HuH-7.5 (cell line): ENCODE data around the gene TGFA.

Source experiments
- DNase-seq: peaks from one replicate; pipeline ENCODE4 v3.0.0; 2011; ENCODE audit warnings: low spot score

Gene TGFA

DNA sequence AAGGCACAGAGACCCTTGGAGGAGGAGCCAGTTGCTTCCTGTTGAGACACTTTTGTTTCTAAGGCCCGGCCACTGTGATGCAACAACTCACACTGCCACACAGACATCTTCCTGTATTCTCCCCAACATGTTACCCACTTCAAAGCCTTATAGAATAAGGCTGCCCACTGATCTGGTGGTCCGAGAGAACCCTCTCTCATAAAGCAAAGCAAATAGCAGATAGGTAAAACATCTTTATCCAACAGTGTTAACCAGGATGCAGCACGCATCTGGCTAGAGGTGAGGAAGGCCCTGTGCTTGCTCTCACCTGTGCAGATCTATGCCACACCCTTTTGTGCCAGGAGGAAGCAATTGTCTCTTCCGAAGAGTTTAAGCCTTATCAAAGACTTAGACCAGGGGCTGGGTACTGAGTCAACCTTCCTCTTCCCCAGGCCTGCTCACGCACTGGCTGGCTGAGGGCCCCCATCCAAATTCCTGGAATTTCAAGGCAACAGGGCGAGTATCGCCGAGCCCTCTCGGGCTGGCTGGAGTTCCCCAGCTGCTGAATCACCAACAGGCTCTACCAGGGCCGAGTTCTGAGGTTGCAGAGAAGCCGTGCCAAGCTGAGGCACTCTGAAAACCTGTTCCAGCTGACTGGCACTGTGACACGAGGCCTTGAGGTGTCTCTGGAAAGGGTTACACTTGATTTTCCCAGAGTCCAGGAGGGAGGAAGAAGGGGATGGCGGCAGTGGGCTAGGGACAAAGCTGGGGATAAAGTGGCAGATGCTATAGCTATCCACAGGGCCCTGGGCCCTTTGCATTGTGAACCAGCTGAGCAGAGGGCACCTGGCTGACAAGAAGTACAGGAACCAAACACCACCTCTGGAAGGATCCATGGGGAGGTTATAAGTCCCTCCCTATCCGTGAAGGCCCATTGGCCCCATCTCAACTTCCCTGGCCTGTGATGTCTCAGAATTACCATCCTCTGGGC lies 29.3 kb downstream of the TGFA start:
- no peak for DNase-seq

DNA sequence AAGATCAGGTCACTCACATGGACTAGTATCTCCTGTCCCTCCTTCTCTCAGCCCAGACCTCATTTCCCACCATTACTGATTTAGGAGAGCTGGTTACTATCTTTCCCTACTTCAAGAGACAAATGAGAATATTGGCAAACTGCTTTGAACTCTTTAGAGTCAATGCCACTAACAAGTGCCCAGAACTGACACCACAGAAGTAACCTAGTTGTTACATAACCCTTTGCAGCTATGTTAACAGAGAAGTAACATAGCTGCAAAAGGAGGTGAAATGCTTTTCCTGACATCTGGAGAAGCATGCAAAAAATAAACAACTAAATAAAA lies 30.0 kb downstream of the TGFA start:
- DNase-seq = no peak

DNA sequence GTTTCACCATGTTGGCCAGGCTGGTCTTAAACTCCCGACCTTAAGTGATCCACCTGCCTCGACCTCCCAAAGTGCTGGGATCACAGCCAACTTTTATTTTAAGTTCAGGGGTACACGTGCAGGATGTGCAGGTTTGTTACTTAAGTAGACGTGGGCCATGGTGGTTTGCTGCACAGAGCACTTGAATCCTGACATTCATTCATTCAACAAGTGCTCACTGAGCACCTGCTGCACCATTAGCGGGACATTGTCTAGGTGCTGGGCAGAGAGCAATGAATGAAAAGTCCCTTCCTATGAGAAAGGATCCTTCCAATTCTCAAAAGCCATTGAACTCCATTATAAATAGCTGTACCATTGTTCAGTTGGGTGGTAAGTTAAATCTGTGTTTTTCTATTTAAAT lies 31.0 kb downstream of the TGFA start:
- DNase-seq = no peak

DNA sequence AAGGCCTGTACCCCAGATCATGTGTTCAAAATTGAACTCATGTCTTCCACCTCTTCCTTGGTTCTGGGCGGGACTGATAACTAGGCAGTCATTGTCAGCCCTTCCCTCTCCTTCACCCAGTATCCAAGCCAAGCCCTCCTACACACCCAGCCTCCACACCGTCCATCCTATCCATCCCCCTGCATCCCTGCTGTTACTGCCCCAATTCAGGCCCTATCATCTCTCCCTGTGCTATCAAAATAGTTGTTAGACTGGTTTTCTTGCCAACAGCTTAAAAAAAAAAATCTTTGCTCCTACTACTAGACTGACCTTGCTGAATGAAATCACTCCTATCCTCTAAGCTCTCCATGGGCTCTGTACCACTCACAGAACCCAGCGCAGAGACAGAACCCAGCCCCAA lies 32.8 kb downstream of the TGFA start:
- DNase-seq = no peak

DNA sequence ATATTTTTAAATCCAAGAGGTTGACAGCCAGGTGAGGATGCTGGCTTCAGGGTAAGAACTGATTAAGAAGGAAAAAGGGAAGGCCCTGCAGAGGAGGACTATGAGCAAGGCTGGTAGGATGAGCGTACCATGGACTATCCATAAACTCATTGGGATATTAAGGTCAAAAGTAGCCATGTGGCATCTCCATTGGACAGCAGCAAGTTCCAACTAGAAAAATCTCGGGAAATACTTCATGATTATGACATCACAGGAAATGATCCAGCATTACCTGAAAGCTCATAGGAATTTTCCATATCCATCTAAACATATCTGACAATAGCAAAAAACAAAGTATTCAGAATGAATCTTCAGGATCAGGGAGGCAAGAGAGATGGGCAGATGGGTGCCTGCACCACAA lies 34.2 kb downstream of the TGFA start:
- DNase-seq = no peak

DNA sequence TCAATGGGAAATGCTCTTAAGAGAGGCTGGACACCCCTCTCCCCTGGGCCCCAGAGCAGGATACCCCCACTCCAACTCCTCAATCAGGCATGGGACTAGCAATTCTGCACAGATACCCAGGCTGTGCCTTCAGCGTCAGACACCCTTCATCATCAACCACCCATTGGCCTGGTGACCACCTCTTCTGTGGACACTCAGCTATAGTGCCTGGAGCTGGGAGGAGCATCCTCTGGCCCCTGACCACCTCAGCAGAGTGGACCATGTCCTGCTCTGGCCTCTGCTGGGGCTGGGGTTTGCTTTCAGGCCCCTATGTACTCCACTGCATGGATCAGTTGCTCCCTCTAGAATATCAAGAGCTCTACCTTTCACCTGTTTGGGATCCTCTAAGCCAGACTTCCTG lies 35.1 kb downstream of the TGFA start:
- DNase-seq = no peak

GRCh38 chr2:70517804-70518203 lies 35.8 kb downstream of the TGFA start:
- no peak for DNase-seq

GRCh38 chr2:70516596-70516995 lies 37.0 kb downstream of the TGFA start:
- DNase-seq = no peak

DNA sequence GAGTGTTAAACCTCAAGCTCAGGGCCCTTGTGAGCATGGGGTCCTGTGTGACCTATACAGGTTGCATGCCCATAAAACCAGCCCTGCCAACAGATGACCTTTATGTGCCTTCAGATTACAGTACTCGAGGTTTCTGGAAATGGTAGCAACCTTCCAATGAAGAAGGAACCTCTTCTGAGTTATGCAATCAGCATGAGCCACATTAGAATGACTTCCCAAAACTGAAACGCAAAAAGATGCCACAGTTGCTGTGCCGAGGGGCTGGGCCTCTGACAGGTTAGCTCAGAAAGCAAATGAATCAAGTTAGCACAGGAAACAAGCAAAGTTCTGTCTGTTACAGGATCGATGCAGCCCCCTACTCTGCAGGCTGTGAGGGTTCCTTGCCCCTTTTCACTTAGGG lies 37.7 kb downstream of the TGFA start:
- no peak for DNase-seq

- DNase-seq = no peak
These were observed 39.0 kb downstream of the TGFA start for GRCh38 chr2:70514612-70515055.

DNA sequence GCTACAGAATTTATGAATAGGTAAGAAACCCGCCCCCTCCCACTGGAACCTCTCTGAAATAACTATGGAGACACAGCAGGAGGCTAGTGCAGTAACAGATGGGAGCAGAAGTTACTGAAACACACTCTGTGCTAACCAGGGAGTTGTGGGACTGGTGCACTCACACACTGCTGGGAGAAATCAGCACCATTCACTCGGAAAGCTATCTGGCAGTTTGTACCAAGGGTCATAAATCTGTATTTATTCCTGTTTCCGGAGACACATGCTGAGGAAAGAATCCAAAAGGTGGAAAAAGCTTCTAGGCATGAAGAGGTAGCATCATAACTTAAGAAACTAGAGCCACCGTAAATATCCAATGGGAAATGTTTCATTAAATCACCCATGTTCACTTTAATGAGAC lies 39.9 kb downstream of the TGFA start:
- no peak for DNase-seq

- DNase-seq = no peak
These were observed 41.5 kb downstream of the TGFA start for GRCh38 chr2:70511971-70512729.

- no peak for DNase-seq
These were observed 43.3 kb downstream of the TGFA start for GRCh38 chr2:70510313-70510712.

- DNase-seq = no peak
These were observed 44.1 kb downstream of the TGFA start for GRCh38 chr2:70509565-70509964.

DNA sequence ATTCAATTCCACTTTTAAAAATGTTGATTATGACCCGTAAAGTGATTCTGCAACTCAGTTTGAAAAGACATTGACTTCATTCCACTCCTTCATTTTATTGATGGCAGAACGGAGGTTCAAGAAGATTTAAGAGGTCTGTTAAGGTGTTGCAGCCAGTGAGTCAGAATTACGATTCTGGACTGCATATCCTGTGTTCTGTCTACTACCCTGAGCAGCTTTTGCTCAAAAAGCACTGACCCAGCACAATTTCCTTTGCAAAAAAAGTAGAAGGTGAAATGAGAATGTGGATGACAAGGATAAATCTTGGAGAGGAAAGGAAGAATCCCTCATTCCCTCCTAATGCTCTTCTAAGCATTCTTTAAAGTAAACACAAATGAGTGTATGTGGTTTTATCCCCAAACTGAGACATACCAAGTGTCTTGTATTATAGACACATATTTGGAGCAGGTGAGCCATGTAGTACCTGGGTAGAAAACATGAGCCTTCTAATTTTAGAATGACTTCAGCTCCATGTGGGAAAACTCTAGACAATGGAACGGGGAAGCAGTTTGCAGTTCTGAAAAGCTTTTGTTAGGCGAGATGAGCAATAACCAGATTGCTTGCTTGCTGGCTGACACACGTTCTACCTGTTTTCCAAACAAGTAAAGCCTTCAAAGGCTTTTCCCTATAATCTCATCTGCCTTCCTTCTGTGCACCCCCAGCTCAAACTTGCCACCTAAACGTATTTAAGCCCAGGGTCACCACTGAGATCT lies 44.7 kb downstream of the TGFA start:
- DNase-seq = no peak

- DNase-seq = no peak
These were observed 47.8 kb downstream of the TGFA start for GRCh38 chr2:70505613-70506391.

GRCh38 chr2:70504750-70505149 lies 48.9 kb downstream of the TGFA start:
- DNase-seq = no peak

- DNase-seq = no peak
These were observed 49.7 kb downstream of the TGFA start for GRCh38 chr2:70503896-70504295.

DNA sequence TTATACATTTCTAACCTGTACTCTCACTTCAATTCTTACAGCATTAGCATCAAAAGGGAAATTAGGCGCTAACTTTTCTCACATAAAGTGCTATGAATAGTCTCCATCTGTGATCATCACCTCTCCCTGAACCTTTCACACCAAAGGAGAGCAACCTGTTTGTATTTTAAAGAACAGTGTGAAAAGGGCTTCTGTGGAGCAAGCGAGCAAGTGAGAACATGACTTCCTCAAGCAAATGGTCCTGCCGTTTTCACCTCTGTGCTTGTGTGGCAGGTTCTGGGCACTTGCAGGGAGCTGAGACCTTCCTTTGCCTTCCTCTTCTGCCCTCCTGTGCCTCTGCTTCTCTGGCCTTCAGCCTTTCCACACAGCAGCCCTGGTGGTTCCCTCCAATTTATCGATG lies 51.9 kb downstream of the TGFA start:
- no peak for DNase-seq

DNA sequence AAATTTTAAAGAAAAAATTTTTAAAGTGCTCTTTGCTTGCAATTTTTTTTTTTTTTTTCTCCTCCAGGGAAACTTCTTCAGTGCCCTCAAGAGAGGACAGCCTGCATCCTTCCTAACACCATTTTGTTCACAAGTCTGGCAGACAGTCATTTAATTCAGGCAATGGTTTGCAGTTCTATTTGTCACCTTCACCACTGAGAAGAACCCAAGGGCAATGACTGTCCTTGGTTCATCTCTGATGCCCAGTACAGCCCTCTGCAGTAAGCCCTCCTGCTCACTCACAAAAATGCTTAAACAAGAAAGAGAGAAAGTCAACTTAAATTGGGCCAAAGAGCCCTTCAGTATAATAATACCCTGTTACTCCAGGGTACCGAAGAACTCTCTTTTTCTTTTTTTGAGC lies 52.4 kb downstream of the TGFA start:
- DNase-seq = no peak

DNA sequence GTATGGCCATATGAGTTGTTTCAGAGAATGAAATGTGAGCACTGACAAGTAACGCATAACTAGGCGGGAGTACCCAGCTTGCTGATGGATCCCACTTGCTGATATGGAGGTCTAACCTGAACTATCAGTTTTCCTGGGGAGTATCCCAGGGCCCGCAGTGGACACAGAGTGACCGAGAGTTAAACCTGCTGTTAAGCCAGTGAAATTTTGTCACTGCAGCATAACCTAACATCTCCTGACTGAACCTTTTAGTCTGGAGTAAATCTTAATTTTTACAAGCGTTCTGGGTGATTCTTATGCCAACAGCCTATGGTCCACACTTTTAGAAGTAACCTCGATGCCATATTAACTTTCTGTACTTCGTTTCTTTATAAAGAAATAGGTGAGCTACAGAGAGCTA lies 54.4 kb downstream of the TGFA start:
- DNase-seq = no peak

DNA sequence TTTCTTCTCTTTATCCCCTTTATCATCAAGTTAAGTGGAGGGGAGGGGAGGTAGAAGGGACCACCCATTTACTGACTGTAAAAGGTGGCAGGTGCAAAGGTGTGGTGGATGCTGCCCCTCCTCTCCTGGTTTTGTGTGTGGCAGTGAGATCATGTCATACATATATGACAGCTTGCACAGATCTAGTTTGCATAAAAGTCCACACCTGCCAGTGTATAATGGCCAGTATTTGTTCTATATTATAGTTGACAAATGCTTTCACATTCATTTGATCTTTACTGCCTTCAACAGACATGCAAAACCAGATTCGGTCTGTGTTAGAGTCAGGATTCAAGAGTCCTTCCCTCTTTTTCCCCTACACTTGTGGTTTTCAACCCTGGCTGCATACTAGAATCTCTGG lies 55.1 kb downstream of the TGFA start:
- no peak for DNase-seq
